Ovary (tissue), 10 donors: ENCODE measurements around the gene B4GALNT1. TPM values are rescaled to one million over a fixed set of nuclear protein-coding genes. Genes with fewer than 3 reads are reported as not detected.
"Not testable (repeated sequence)": the region's sequence is repeated elsewhere in the genome, so short reads cannot be mapped to it uniquely, and the experiment has no call there.

Experiments
- DNase-seq, 5 donors: peaks; one replicate each; pipeline ENCODE4 v3.0.0-alpha.2; 2019 to 2020
- H3K27ac ChIP-seq, 2 donors: fragments of 200-600 bp; one replicate each; pipeline versions ENCODE4 v1.5.1 to v1.8.0; 2019 to 2022
- H3K27me3 ChIP-seq: fragments of 200-600 bp; one replicate; pipeline ENCODE4 v1.8.0; 2022
- H3K36me3 ChIP-seq: fragments of 200-600 bp; sonication (generic); one replicate; pipeline ENCODE4 v1.5.1; 2019
- H3K4me1 ChIP-seq: one replicate; pipeline ENCODE4 v1.8.1; 2013; ENCODE audit warnings: mild to moderate bottlenecking, moderate library complexity; ENCODE audit not compliant: insufficient read depth
- H3K4me3 ChIP-seq: fragments of 200-600 bp; sonication (generic); one replicate; pipeline ENCODE4 v1.5.1; 2017
- H3K9me3 ChIP-seq, 2 donors: fragments of 200-600 bp in 1 of 2; sonication (generic) in 1 of 2; one replicate each; pipeline versions ENCODE4 v1.5.1 to v1.8.1; 2013 to 2019; ENCODE audit warnings: mild to moderate bottlenecking in 1 of 2, moderate library complexity in 1 of 2
- EP300 ChIP-seq: sonication (generic); formaldehyde crosslinking; IDR thresholded peaks from one replicate; pipeline ENCODE4 v1.6.1; 2017; ENCODE audit warnings: antibody characterized with exemption
- POLR2A ChIP-seq: fragments of 450-650 bp; IDR thresholded peaks from one replicate; pipeline ENCODE4 v1.6.1; 2017; ENCODE audit warnings: antibody characterized with exemption, mild to moderate bottlenecking, moderate library complexity
- WGBS, 3 donors: extraction: QIAGEN DNeasy Blood & Tissue Kit in 1 of 3; methylation state at CpG; one replicate each; pipeline versions ENCODE4 v1.1.5 to v1.1.7; 2013 to 2017; 5-methylcytosine and 5-hydroxymethylcytosine counted together
- intact Hi-C, 4 donors: fragments of 100-400 bp; cut with DNase I; formaldehyde crosslinking; loops; one replicate each; pipeline versions ENCODE4 v1.11.0 to v1.15.1; 2022 to 2023
- long read RNA-seq, 3 donors: library from polyadenylated mRNA in 2 of 3; unstranded in 2 of 3; transcript quantifications; one replicate each; pipeline ENCODE4 v2.0.0 and lab custom pipeline, GENCODE V29; 2021 to 2026
- polyA plus RNA-seq, 2 donors: library from polyadenylated mRNA; stranded (reverse); fragments of 200-250 nt in 1 of 2; fragments of 350-450 nt in 1 of 2; fragmentation: Illumina TruSeq in 1 of 2; extraction: RNeasy Lipid Tissue Mini Kit (QIAGEN cat#74804) in 1 of 2; gene quantifications; one replicate each; pipeline ENCODE4 v1.2.3, GENCODE V29; 2013 to 2014
- total RNA-seq, 7 donors: library from RNA; depleted of rRNA in 2 of 7; stranded (reverse); fragments of >200 nt in 2 of 7; fragmentation: NEBNext Ultra II Directional in 3 of 7; extraction: Animal tissue kit (Norgen Biotek cat#: 25700) in 3 of 7; gene quantifications; one replicate each; pipeline versions ENCODE4 v1.1.0 to v1.2.4, GENCODE V29; 2016 to 2023
- TF ChIP-seq, protein P1 (sequence below), 3 donors: fragments of 450-650 bp in 2 of 3; fragments of 200-600 bp in 1 of 3; IDR thresholded peaks; one replicate each; pipeline versions ENCODE4 v1.5.1 to v1.8.0; 2016 to 2022; ENCODE audit warnings: antibody characterized with exemption in 3 of 3, mild to moderate bottlenecking in 1 of 3
- donor health status: DM: no; HTN: no; CAD: no; lungs with moderate emphysema.
- donor health status: DM: no; HTN: no; CAD: no.
- donor health status: Bipolar disorder and iron deficiency.
- donor health status: DM: yes; HTN: yes; CAD: no.
- donor health status: DM: no; HTN: no; CAD: no.
- donor health status: DM: yes; HTN: yes; CAD: no.

Gene B4GALNT1
- total RNA-seq (1 to 10 TPM in 1 of 7 donors, under 1 TPM in 6; 0.28 to 1.5 (median 0.56) TPM), polyA plus RNA-seq (1 to 10 TPM in 1 of 2 donors, under 1 TPM in 1; 0.22 to 1.3 TPM)
- long read RNA-seq, donor 1 = 0 reads
- long read RNA-seq, donor 2 = 0 reads
- long read RNA-seq, donor 3, partial matches to known transcripts = 0 of 1 reads
- long read RNA-seq, donor 3, other reads (novel, unspliced or antisense) = 1 of 1 reads

GRCh38 chr12:57632958-57633840 lies at the start of gene B4GALNT1:
Gene B4GALNT1, minus strand, starts transcription at chr12:57633201. Its CDS starts 1,069 bp downstream, at chr12:57632132.
- H3K4me1 ChIP-seq = peaks cover 5% of the 10 kb centered on the region
- DNase-seq = peak in 4 of 5 donors; percentile 47 to 75 (median 58)
- 3 to 5% (median 3%) methylated on average over 39 to 58 of the region's 58 CpGs for WGBS, 3 donors
- no peaks in the 10 kb centered on the region for H3K36me3 ChIP-seq
- no peaks in the 10 kb centered on the region for H3K9me3 ChIP-seq
- intact Hi-C loops = no loop called here
- H3K4me3 ChIP-seq = peak within 1 kb of the TSS; percentile 41
- TF ChIP-seq POLR2A = no peak
- no peak for TF ChIP-seq EP300
- TF ChIP-seq, protein P1, sequence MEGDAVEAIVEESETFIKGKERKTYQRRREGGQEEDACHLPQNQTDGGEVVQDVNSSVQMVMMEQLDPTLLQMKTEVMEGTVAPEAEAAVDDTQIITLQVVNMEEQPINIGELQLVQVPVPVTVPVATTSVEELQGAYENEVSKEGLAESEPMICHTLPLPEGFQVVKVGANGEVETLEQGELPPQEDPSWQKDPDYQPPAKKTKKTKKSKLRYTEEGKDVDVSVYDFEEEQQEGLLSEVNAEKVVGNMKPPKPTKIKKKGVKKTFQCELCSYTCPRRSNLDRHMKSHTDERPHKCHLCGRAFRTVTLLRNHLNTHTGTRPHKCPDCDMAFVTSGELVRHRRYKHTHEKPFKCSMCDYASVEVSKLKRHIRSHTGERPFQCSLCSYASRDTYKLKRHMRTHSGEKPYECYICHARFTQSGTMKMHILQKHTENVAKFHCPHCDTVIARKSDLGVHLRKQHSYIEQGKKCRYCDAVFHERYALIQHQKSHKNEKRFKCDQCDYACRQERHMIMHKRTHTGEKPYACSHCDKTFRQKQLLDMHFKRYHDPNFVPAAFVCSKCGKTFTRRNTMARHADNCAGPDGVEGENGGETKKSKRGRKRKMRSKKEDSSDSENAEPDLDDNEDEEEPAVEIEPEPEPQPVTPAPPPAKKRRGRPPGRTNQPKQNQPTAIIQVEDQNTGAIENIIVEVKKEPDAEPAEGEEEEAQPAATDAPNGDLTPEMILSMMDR (IDR thresholded peaks at IDR 0.05) = peak; percentile 44 to 82 (median 76)
- no peak within 1 kb of the TSS for H3K27ac ChIP-seq
- no peaks in the 10 kb centered on the region for H3K27me3 ChIP-seq

GRCh38 chr12:57679697-57680096 lies 46.7 kb upstream of the B4GALNT1 start:
- peaks cover 0 to 2% of the 10 kb centered on the region in 2 donors for H3K9me3 ChIP-seq
- no peak overlapping the region for H3K4me3 ChIP-seq
- H3K27me3 ChIP-seq = no peaks in the 10 kb centered on the region
- TF ChIP-seq EP300 (no peak), POLR2A (no peak)
- TF ChIP-seq, protein P1 (IDR thresholded peaks at IDR 0.05) = no peak
- no peaks in the 10 kb centered on the region for H3K4me1 ChIP-seq
- intact Hi-C loops = no loop called here
- DNase-seq = no peak
- no peaks in the 10 kb centered on the region for H3K36me3 ChIP-seq
- H3K27ac ChIP-seq = no peak overlapping the region

- WGBS, 3 donors = 87 to 92% (median 89%) methylated on average over 9 of the region's 9 CpGs
- H3K36me3 ChIP-seq, H3K27ac ChIP-seq, H3K9me3 ChIP-seq, H3K27me3 ChIP-seq, H3K4me1 ChIP-seq, H3K4me3 ChIP-seq, intact Hi-C loops, DNase-seq: not testable (repeated sequence)
These were observed 44.9 kb upstream of the B4GALNT1 start for GRCh38 chr12:57677947-57678346.

DNA sequence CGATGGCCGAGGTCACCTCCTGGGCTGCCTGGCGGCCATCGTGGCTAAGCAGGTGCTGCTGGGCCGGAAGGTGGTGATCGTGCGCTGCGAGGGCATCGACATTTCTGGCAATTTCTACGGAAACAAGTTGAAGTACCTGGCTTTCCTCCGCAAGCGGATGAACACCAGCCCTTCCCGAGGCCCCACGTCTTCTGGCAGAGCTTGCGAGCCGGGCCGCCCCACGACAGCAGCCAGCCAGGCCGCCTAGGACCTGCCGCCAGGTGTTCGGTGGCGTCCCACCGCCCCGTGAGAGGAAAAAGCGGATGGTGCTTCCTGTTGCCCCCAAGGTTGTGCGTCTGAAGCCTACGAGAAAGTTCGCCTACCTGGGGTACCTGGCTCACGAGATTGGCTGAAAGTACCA lies 41.7 kb upstream of the B4GALNT1 start:
- no peaks in the 10 kb centered on the region for H3K27me3 ChIP-seq
- no peaks in the 10 kb centered on the region for H3K36me3 ChIP-seq
- no peak for DNase-seq
- no peak overlapping the region for H3K4me3 ChIP-seq
- H3K4me1 ChIP-seq = no peaks in the 10 kb centered on the region
- no peak for TF ChIP-seq POLR2A
- TF ChIP-seq, protein P1 (IDR thresholded peaks at IDR 0.05) = no peak
- WGBS, 3 donors = 88 to 92% (median 90%) methylated on average over 29 of the region's 29 CpGs
- intact Hi-C loops = no loop called here
- no peak overlapping the region for H3K27ac ChIP-seq
- no peaks in the 10 kb centered on the region for H3K9me3 ChIP-seq

- no peak overlapping the region for H3K27ac ChIP-seq
- TF ChIP-seq, protein P1 (IDR thresholded peaks at IDR 0.05) = no peak
- TF ChIP-seq EP300 (no peak), POLR2A (no peak)
- no peak overlapping the region for H3K4me3 ChIP-seq
- no peaks in the 10 kb centered on the region for H3K9me3 ChIP-seq
- intact Hi-C loops = no loop called here
- H3K27me3 ChIP-seq = no peaks in the 10 kb centered on the region
- DNase-seq = no peak
- no peaks in the 10 kb centered on the region for H3K36me3 ChIP-seq
- H3K4me1 ChIP-seq = no peaks in the 10 kb centered on the region
- WGBS, 3 donors = 74 to 76% (median 76%) methylated on average over 6 of the region's 6 CpGs
These were observed 39.8 kb upstream of the B4GALNT1 start for GRCh38 chr12:57672801-57673200.

DNA sequence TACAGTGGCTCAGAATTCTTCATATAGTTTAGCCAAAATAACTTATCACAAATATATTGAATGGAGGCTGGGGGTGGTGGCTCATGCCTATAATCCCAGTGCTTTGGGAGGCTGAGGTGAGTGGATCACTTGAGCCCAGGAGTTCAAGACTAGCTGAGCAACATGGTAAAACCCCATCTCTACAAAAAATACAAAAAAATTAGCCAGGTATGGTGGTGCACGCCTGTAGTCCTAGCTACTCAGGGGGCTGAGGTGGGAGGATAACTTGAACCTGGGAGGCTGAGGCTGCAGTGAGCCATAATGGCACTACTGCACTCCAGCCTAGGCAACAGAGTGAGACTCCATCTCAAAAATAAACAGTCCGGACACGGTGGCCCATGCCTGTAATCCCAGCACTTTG lies 38.8 kb upstream of the B4GALNT1 start:
- DNase-seq, H3K4me1 ChIP-seq, H3K9me3 ChIP-seq, H3K27ac ChIP-seq, H3K4me3 ChIP-seq, intact Hi-C loops, H3K36me3 ChIP-seq, H3K27me3 ChIP-seq: not testable (repeated sequence)
- 85 to 94% (median 85%) methylated on average over 3 of the region's 3 CpGs for WGBS, 3 donors

DNA sequence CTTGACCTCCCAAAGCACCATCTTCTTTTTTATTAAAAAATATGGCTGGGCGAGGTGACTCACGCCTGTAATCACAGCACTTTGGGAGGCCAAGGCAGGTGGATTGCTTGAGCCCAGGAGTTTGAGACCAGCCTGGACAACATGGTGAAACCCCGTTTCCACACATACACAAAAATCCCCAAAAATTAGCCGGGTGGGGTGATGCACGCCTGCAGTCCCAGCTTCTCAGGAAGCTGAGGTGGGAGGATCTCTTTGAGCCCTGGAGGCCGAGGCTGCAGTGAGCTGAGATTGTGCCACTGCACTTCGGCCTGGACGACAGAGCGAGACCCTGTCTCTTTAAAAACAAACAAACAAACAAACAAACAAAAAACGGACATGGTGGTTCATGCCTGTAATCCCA lies 36.7 kb upstream of the B4GALNT1 start:
- H3K9me3 ChIP-seq, H3K4me1 ChIP-seq, H3K27ac ChIP-seq, DNase-seq, H3K4me3 ChIP-seq, H3K27me3 ChIP-seq, intact Hi-C loops, H3K36me3 ChIP-seq: not testable (repeated sequence)
- WGBS, 3 donors = 76 to 87% (median 79%) methylated on average over 10 of the region's 10 CpGs
